GM12873 (cell line): ENCODE measurements around the gene SAP30BP.
A peak's percentile ranks its signal among the peaks of the same experiment; 100 is the strongest.

Experiments
- CTCF ChIP-seq: IDR thresholded peaks from 2 replicates; pipeline ENCODE4 v1.5.1; 2012; ENCODE audit warnings: low read depth, mild to moderate bottlenecking, moderate library complexity, low read length, control low read depth; ENCODE audit not compliant: insufficient read depth; ENCODE audit errors: missing control alignments

The SAP30BP gene

DNA sequence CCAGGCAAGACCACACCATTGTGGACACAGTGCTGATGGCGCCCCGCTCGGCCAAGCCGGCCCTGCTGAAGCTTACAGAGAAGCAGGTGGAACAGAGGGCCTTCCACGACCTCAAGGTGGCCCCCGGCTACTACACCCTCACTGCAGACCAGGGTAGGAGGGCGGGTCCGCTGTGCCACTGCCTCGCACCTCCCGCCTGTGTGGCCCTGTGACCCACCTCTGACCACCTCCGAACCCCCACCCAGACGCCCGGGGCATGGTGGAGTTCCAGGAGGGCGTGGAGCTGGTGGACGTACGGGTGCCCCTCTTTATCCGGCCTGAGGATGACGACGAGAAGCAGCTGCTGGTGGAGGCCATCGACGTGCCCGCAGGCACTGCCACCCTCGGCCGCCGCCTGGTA lies 75.2 kb downstream of the SAP30BP start:
- TF ChIP-seq CTCF, result no peak

- no peak for TF ChIP-seq CTCF
Measured at GRCh38 chr17:75743625-75744206, 76.6 kb downstream of the SAP30BP start.

DNA sequence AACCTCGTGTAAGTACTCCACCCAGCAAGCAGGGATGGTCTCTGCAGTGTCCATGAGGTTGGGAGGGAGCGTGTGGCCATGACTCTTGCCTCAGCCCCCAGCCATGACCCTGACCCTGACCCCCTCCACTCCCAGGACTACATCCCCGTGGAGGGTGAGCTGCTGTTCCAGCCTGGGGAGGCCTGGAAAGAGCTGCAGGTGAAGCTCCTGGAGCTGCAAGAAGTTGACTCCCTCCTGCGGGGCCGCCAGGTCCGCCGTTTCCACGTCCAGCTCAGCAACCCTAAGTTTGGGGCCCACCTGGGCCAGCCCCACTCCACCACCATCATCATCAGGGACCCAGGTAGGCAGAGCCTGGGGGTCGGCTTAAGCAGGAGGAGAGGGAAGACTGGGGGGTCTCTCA lies 81.6 kb downstream of the SAP30BP start:
- no peak for TF ChIP-seq CTCF

DNA sequence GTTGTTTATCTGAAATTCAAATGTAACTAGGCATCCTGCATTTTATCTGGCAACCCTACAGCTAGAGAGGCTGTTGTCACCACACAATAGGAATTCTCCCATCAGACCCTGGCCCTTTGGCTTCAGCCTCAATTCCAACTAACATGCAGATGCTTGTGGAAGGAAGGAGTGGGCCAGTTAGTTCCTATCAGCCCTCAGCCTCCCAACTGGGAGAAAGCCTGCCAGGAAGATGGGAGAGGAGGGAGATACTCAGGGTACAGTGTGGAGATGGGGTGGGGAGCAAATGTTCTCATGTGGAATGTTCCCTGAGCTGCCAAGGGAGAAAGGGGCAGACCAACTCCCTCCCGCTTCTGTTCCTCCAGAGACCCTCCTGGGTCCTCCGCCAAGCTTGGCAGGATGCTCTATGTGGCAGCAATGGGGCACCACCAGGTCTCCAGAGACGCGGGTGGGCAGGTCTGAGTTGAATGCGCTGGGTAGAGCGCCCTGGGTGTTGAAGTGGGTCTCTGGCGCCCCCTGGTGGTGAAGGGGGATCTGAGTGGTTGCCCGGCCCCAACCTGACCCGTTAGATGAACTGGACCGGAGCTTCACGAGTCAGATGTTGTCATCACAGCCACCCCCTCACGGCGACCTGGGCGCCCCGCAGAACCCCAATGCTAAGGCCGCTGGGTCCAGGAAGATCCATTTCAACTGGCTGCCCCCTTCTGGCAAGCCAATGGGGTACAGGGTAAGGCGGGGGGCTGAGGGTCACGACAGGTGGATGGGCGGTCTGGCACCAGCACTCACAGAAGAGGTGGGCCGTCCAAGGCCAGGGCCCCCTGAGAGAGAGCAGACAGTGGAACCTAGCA lies 82.6 kb downstream of the SAP30BP start:
- peak; percentile 93 for TF ChIP-seq CTCF

GRCh38 chr17:75750661-75751423 lies 83.7 kb downstream of the SAP30BP start:
- TF ChIP-seq CTCF, result no peak

DNA sequence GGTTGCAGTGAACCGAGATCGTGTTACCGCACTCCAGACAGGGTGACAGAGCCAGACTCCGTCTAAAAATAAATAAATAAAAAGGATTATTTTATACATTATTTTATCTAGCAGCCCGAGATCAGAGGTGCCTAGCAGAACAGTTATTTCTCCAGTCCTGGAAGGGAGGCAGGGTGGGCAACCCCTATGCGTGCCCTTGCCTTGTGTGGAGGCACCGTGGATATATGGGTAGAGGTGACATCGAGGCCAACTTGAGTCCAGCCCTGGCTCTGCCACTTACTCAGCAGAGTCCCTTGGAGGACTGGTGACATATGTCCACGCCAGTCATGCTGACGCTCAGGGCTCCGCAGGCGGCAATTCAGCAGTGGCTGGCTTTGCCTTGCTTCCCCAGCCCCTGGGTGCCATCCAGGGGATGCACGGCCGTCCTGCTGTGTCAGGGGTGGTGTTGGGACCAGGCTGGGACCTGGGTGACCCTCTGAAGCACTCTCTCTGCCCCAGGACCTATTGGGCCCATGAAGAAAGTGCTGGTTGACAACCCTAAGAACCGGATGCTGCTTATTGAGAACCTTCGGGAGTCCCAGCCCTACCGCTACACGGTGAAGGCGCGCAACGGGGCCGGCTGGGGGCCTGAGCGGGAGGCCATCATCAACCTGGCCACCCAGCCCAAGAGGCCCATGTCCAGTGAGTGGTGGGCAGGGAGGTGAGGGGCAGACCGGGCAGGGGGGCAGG lies 84.7 kb downstream of the SAP30BP start:
- no peak for TF ChIP-seq CTCF

DNA sequence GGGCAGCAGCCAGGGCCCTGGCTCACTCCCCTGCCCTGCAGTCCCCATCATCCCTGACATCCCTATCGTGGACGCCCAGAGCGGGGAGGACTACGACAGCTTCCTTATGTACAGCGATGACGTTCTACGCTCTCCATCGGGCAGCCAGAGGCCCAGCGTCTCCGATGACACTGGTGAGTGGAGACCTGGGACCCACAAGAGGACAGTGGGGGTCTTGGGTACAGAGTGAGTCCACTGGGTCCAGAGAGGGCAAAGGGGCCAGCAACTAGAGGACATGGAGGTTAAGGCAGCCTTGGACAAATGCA lies 85.2 kb downstream of the SAP30BP start:
- no peak for TF ChIP-seq CTCF
